Peyer's patch (tissue), 4 donors: Measurements from ENCODE around the gene SLC25A26.

Source experiments
- CTCF ChIP-seq, 6 experiments: fragments of 450-650 bp in 4 of 6; fragments of 200-600 bp in 2 of 6; sonication (generic) in 1 of 6; IDR thresholded peaks; one replicate each; pipeline ENCODE4 v1.5.1; 2017 to 2019; ENCODE audit warnings: antibody characterized with exemption in 6 of 6, mild to moderate bottlenecking in 3 of 6, moderate library complexity in 1 of 6
- POLR2A ChIP-seq, 2 donors: fragments of 450-650 bp; IDR thresholded peaks; one replicate each; pipeline ENCODE4 v1.5.1; 2017; ENCODE audit warnings: antibody characterized with exemption in 2 of 2, mild to moderate bottlenecking in 2 of 2, moderate library complexity in 2 of 2

GRCh38 chr3:66406831-66407610, 186.2 kb downstream of the SLC25A26 start:
- TF ChIP-seq CTCF (IDR thresholded peaks at IDR 0.05) (no peak), POLR2A (IDR thresholded peaks at IDR 0.05) (no peak)
